HG02798 (cell line): ENCODE results near the gene DNM3.
A peak's percentile ranks its signal among the peaks of the same experiment; 100 is the strongest.
"Not testable (repeated sequence)": the region's sequence is repeated elsewhere in the genome, so short reads cannot be mapped to it uniquely, and the experiment has no call there.

Experiments used
- ATAC-seq: cut with Tn5 transposase; IDR thresholded peaks from one replicate; pipeline ENCODE4 v1.9.1; 2021; ENCODE audit warnings: mild to moderate bottlenecking; ENCODE audit not compliant: unreplicated experiment, poor library complexity

DNM3 gene

DNA sequence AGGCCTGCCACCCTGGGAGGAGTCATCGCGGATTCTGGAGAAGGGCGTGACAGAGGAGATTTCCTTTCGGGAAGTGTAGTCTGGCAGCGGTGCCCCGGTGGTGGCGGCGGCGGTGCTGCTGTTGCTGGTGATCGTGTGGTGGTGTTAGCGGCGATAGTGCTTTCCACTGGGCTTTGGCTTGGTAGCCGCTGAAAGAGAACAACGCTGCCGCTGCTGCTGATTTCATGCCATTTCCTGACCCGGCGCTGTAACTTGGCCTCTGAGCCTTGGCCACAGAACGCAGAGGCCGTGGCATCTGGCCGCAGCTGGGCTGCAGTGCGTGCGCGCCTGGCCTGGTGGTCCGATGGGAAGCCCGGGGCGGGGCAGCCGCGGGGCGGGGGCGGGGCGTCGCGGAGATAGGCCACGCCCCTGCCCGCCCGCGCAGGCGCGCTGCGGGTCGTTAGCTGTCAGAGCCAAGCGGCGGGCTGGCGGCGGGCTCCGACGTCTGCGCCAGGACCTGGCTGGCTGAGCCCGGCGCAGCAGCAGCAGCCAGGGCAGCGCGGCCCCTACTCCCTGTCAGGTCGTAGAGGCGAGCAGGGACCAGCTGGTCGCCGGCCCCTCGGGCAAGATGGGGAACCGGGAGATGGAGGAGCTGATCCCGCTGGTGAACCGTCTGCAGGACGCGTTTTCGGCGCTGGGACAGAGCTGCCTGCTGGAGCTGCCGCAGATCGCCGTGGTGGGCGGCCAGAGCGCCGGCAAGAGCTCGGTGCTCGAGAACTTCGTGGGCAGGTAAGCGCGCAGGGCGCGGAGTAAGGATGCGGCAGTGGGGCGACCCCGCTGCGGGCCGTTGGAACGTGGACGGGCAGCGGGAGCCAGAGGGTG, at the start of gene DNM3:
Gene DNM3, plus strand, starts transcription at position 449 of the 861 bp plus-strand sequence. Its CDS starts 159 bp downstream, at position 608.
- peak; percentile 90 for ATAC-seq

DNA sequence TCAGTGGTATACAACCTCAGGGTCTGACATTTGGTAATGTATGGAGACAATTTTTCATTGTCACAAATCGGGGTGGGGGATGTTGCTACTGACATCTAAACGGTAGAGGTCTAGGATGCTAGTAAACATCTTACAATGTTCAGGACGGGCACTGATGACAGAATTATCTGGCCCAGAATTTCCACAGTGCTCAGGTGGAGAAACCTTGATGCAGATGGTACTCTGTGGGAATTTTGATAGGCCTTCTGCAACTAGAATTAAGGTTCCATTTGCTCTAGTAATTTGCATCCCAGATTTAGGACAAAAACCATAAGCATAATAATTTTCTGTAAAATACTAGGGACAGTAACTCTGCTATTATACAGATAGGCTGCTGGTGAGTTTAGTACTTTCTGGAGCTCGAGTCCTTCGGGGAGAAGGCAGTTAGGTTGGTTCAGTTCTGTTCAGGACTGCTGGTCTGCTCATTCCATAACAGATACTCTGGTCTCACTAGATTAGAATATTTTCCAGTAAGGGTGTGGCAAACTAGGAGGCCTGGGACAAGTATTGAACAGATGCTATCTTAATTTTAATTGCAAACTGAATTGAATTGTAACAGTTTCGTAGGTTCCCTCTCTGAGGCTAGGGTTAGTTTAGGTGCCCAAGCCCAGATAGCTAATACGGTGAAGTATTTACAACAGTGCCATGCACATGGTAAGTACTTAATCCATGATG, 48.5 kb upstream of the DNM3 start:
- ATAC-seq: no peak

DNA sequence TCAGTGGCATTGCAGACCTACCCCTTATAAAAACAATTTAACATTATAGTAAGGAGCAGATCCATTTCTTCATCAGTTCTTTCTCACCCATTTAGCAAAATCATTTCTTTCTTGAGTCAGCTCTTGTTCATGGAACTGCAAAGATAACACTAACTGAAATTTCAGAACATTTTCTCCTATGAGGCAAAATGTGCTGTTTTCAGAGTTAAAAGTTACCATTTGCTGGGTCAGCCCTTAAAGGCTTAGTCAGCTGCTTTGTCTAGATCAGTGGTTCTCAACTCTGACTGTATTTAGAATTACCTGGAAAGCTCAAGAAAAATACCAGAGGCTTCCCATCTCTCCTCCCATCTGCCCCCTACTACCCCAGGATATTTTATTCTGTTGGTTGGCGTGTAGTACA, 47.7 kb upstream of the DNM3 start:
- ATAC-seq: no peak

DNA sequence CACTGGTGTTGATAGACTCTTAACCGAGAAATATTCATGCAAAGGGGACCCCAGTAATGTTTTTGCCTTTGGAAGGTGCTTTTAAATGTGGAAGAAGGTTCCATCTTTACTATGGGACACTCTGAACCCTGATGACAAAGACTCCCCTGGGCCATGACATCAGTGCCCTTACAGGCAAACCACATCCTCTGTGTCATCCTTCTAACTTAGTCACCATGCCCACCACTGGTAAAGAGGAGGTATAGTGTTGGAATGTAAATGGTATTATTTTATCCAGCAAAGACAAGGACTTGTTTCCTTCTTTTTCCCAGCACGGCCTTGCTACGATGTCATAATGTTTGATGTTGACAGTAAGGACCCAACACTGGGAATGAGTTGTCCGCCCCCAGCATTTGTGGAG, 47.2 kb upstream of the DNM3 start:
- ATAC-seq: no peak

DNA sequence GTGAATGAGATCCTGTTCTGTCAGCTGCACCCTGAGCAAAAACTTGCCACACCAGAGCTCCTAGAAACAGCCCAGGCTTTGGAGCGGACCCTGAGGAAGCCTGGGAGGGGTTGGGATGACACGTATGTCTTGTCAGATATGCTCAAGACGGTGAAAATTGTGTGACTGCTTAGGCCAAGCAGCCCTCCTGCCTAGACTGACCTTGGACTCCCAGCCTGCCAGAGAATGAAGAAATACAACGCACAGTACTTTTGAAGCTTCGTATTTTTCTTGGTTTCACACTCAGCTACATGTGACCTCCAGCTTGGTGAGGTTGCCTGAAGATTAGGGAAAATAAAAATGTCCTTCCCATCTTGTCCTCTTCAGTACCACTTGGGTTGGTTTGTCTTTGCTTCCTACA, 44.7 kb upstream of the DNM3 start:
- ATAC-seq: no peak

DNA sequence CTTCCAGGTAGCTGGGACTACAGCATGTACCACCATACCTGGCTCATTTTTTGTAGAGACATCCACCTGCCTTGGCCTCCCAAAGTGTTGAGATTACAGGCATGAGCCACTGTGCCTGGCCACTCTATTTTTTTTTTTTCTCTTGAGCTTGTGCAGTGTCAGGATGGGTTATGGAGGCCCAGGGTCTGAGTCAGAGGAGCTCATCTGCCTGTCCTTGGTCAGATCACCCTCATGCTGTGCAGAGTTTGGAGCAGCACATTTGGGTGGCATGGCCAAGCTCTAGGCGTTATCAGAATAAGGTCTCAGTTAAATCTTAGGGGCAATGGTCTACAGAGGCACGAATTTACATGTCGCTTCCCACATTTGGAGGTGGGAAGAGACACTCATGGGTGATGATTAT, 43.0 kb upstream of the DNM3 start:
- no peak for ATAC-seq

DNA sequence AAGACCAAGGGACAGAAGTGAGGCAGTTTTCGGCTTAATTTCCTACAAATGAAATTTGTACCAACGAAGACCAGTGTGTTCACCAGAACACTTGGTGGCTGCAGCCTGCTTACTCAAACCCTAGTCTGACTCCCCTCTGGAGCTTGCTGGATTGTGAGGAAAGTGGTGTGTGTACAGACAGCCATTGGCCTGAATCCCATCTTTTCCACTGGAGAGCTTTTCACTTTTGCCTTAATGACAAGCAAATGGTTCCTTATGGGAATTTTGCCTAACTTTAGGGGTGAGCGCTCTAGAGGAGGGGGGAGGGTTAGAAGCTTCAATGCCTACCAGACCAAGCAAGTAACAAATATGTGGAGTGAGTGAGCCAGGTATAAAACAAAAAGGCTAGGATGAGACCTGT, 42.5 kb upstream of the DNM3 start:
- ATAC-seq: no peak

DNA sequence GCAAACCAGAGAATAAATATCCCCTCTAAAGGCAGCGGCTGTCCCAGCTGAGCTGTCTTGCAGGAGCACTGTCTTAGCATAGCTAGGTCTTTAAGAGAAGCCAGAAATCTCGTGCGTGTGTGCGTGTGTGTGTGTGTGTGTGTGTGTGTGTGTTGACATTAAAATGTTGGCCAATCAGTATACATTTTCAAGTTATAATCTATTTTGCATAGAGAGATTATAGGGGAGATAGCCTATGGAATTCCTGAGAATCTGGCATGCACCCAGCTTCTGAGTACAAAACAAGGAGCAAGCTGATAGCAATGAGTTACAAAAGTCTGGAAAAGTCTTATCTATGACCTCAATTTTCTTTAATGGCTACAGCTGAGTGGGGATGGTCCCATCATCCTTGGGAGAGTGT, 42.1 kb upstream of the DNM3 start:
- no peak for ATAC-seq

DNA sequence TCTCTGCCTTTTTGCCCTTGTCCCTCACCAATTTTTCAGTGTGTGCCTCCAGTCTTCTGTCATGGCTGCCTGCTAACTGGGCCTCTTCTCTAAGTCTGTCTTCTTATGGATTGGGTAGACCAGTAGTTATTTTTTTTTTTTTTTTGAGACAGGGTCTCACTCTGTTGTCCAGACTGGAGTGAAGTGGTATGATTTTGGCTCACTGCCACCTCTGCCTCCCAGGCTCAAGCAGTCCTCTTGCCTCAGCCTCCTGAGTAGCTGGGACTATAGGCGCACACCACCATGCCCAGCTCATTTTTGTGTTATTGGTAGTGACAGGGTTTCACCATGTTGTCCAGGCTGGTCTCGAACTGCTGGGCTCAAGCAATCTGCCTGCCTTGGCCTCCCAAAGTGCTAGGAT, 41.6 kb upstream of the DNM3 start:
- ATAC-seq: not testable (repeated sequence)

DNA sequence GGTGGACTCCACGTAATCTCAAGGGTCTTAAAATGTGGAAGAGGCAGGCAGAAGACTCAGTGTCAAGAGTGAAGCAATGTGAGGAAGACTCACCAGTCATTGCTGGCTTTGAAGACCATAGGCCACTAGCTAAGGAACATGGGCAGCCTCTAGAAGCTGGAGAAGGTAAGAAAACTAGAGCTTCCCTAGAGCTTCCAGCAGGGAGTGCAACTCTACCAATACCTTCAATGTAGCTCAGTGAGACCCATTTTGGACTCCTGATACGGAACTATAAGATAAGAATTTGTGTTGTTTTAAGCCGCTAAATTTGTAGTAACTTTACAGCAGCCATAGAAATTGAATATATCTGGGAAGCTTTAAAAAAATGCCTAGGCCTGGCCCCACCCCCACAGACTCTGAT, 41.0 kb upstream of the DNM3 start:
- no peak for ATAC-seq

DNA sequence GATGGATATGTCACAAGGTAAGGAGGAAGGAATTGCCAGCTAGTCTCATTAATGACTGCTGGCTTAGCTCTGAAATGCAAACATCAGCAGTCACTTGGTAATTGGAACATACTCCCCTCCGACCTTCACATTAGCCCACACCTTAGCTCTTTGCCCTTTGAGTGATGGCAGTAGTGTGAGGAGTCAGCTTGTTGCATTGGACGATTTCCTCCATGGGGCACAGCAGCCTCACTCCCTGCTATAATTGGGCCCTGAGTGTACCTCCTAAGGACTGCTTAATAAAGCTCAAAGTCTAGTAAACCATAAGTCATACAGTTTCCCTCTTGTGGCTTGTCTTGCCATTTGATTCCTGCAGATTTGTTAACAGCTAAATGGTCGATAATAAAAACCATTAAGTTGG, 40.4 kb upstream of the DNM3 start:
- no peak for ATAC-seq

DNA sequence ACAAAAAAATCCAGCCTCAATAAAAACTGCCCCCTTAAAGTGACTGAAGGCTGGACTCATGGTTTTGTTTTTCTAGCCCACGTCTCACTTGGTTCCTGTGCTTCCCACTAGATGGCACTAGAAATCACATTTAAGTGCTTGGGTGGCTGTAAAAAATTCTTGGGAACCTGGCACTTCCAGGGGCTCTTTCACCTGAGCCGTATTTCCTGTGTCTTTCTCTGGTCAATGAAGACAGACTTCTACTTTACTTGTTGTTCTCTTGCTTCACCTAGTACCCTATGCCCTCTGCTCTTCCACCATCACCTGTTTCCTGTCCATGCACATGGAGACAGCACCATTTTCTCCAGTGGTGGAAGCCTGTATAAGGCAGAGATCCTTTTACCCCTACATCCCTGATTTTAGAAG, 39.8 kb upstream of the DNM3 start:
- ATAC-seq: peak; percentile 25

DNA sequence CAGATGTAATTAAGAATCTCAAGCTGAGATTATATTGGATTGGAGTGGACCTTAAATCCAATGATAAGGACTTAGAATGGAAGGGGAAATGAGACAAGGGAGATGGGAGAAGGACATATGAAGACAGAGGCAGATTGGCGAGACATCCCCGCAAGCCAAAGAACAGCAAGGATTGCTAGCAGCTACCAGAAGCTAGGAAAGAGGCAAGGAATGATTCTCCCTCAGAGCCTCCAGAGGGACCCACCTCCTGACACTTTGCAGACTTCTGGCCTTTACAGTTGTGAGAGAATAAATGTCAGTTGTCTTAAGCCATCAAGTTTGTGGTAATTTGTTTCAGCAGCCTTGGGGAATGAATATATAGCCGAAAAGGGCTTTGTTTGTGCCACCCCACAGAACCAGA, 39.1 kb upstream of the DNM3 start:
- ATAC-seq: no peak

DNA sequence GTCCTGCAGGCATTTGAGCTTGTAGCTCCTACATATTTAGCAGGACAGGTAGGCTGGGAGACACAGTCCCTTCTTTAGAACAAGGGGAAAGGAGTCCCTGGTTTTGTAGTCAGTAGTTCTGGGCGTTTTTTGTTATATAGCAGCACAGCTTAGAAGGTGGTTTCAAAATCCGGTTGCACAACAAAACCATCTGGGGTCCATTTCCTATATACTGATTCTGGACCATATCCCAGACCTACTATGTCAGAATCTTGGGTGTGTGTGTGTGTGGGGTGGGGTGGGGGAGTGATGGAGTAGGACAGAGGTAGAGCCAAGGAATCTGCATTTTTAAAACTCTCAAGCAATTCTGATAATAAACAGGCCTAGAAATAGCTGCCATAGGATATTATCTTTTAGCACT, 38.3 kb upstream of the DNM3 start:
- no peak for ATAC-seq

DNA sequence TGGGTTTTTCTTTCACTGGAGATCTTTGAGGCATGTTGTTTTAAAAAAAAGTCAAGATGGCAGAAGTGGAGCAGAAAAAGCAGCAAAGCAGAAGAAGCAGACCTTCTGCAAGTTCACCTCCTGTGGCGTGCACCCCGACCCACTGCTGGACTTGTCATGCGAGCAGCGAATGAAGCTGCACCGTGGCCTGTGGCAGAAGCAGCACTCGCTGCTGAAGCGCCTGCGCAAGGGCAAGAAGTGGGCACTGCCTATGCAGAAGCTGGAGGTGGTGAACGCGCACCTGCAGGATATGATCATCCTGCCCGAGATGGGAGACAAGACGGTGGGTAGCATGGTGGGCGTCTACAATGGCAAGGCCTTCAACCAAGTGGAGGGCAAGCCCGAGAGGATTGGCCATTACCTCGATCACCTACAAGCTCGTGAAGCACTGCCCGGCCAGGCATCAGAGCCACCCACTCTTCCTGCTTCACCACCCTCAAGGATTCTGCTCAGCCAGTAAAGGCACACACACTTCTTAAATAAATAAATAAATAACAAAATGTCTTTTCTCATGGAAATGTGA, 37.8 kb upstream of the DNM3 start:
- ATAC-seq: no peak

DNA sequence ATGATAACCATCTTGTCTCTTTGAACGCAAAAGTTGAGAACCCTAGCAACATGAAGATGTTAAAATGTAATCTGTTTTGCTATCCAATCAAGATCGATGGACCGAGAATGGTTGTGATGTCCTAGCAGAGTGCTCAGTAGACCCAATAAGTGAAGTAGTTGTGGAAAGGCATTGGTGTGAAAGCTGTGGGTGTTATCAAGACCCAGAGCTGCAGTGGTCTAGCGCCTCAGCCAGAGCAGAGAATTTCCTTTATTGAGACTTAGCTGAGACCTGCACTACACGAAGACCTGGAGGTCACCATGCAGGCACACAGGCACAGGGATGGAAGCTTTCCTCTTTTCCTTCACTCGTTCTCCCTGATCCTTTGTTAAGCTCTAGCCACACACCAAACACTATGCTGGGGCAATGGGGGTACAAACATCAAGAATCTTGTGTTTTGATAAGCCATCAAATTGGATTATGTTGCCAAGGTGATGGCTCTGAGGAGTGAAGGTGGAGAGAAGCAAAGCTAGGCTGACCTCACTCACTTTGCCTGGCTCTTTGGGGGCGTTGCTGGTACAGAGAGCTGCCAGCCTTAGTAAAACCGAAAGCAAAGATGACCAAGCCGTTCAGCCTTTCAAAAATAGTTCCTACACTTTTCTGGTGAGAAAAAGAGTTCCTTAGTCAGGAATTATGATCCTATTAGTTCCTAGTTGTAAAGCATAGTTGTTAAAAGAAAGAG, 35.7 kb upstream of the DNM3 start:
- peak; percentile 87 for ATAC-seq

DNA sequence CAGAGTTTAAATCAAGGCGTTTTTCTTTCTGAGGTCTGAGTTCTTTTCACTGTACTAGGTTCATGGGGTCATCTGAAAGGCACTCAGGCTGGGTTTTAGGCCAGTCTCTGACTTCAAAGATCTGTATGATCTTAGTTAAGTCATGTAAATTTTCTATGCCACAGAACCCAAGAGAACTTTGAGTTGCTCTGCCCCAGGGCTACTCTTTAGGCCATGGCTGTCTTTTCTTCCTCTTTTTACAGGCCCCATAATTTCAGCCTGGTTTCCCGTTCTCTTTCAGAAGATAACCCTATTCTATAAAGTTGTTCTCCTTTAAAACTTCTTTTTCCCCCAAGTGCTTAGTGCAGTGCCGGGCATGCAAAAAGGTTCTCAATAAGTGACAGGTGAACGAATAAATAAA, 33.7 kb upstream of the DNM3 start:
- ATAC-seq: no peak

DNA sequence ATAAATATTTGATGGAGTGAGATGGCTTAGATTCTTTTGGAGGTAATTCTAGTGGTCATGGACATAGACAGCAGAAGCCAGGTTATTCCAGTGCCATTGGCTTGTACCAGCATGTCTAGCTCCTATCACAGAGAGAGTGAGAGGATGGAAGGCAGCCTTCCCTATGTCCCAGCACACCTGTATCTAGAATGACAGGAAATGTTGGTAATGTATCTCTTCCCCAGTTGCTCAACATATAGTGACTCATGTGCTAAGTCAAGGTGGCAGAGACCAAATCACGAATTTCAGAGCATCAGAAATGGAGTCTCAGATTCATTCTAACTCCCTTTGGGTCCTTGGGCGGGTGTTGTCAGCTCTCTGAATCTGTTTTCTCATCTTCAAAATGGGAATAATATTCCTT, 31.5 kb upstream of the DNM3 start:
- no peak for ATAC-seq

DNA sequence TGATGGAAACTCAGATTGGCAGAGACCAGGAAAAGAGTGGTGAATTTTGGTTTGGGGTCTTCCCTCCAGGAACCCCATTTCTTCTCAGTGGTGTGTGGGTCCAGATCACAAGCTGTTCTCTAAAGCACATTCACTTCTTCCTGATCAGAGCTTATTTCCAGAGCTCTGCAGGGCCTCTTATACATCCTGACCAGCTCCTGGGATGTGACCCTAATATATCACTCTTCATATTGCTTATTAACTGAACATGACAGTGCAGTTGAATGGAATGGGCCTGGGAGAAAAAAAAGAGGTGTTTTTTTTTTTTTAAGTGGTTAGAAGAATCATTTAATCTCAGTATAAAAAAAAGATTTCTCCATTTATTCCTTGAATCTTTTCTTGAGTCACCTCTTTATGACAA, 29.6 kb upstream of the DNM3 start:
- ATAC-seq: no peak

DNA sequence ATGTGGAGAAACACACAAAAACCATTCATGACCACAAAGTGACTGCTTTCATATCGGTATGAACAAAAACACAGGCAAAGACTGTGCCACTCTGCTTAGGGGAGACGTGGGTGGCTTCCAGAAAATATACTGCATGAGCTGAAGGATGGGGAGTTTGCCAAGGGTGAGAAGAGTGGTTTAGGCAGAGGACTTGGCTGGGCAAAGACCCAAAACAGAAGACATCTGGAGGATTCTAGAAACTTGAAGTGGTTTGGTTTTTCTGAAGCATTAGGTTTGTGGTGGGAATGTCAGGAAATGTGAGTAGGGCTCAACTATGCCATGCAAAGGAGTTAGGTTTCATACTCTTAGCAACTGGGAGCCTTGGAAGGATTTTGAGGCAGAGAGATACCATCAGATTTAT, 26.6 kb upstream of the DNM3 start:
- no peak for ATAC-seq
